Muscle of leg (tissue), 11 donors: Measurements from ENCODE around the gene ANKRD63. TPM values are rescaled to one million over a fixed set of nuclear protein-coding genes. Genes with fewer than 3 reads are reported as not detected.
A peak's percentile ranks its signal among the peaks of the same experiment; 100 is the strongest.

Experiments used
- DNase-seq: peaks from one replicate; pipeline ENCODE4 v3.0.0; 2013
- H3K27ac ChIP-seq: one replicate; pipeline ENCODE4 v1.5.1; 2013; ENCODE audit warnings: mild to moderate bottlenecking, low read length, control low read depth
- H3K27me3 ChIP-seq: one replicate; pipeline ENCODE4 v1.6.1; 2013; ENCODE audit warnings: low read length; ENCODE audit not compliant: control insufficient read depth, insufficient read depth
- H3K36me3 ChIP-seq: one replicate; pipeline ENCODE4 v1.6.1; 2013; ENCODE audit warnings: low read length; ENCODE audit not compliant: control insufficient read depth, insufficient read depth
- H3K4me1 ChIP-seq: one replicate; pipeline ENCODE4 v1.6.1; 2013; ENCODE audit warnings: low read length; ENCODE audit not compliant: control insufficient read depth, insufficient read depth
- H3K4me3 ChIP-seq: one replicate; pipeline ENCODE4 v1.5.1; 2013; ENCODE audit warnings: low read length, control low read depth
- H3K9me3 ChIP-seq: replicated peaks from 2 replicates; pipeline ENCODE4 v1.6.1; 2013; ENCODE audit warnings: low read depth, low read length; ENCODE audit not compliant: control insufficient read depth
- WGBS: methylation state at CpG from one replicate; pipeline ENCODE4 v1.1.5; 2013; ENCODE audit warnings: missing lambda C conversion rate; ENCODE audit not compliant: insufficient coverage; 5-methylcytosine and 5-hydroxymethylcytosine counted together
- polyA plus RNA-seq, 8 donors: library from polyadenylated mRNA; unstranded; fragments of 120-200 nt; gene quantifications; one replicate each; pipeline versions ENCODE4 v1.2.1 to v1.2.3, GENCODE V29; 2013; ENCODE audit warnings: inconsistent platforms in 1 of 8, low replicate concordance in 1 of 8; ENCODE audit not compliant: insufficient read length in 8 of 8, insufficient read depth in 1 of 8
- total RNA-seq: library from RNA; stranded (reverse); fragments of 120-200 nt; gene quantifications from one replicate; pipeline ENCODE4 v1.2.4, GENCODE V29; 2013

ANKRD63 gene
- total and polyA plus RNA-seq, 9 donors: 0.11 to 0.22 (median 0.16) TPM; not detected in 3

GRCh38 chr15:40325188-40325587 is 42.3 kb upstream of the ANKRD63 start:
- H3K4me3 ChIP-seq: no peak overlapping the region
- H3K27ac ChIP-seq: no peak overlapping the region
- DNase-seq: peak; percentile 44
- peaks cover 52% of the 10 kb centered on the region for H3K4me1 ChIP-seq
- WGBS: 67% methylated on average over 1 of the region's 2 CpGs
- no peaks in the 10 kb centered on the region for H3K9me3 ChIP-seq
- no peaks in the 10 kb centered on the region for H3K27me3 ChIP-seq
- H3K36me3 ChIP-seq: peaks cover 3% of the 10 kb centered on the region

DNA sequence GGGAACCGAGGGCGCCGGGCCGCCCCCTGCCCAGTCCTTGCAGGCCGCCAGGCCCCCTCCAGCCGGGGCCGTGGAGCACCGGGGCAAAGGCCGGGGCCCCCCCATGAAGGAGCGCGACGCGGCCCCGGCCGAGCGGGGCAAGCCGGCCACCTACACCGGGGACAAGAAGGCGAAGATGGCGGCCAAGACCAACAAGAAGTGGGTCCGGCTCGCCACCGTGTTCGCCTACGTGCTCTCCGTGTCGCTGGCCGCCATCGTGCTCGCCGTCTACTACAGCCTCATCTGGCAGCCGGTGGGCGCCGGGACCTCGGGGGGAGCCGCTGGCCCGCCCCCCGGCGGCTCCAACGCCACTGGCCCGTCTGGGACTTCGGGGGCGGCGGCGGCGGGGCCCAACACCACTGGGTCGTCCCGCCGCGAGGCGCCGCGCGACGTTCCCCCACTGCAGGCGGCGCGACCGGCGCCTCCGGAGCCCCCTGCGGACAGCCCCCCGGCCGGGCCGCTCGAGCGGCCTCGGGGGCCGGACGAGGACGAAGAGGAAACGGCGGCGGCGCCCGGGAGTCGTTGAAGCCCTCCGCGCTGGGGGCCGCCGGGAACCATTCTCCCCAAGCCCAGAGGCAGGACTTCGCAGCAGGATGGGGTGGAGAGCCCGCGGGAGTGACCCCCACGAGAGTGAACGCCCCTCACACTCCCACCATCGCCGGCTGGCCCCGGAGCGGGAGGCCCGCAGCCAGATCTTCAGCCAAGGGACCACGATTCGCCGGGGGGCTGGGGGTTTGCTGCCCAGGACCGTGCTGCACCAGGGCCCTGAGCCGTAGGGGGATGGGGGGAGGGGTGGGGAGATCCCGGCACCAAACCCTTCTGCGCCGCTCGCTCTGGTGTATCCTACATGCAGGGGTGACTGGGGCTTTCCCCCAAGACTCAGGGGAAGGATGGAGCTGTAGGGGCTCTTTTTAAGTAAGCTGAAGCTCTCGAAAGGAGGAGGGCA is 41.4 kb upstream of the ANKRD63 start:
- under 1% methylated on average over 91 of the region's 101 CpGs for WGBS
- H3K27ac ChIP-seq: peak overlapping the region; percentile 20
- H3K36me3 ChIP-seq: peaks cover 3% of the 10 kb centered on the region
- H3K9me3 ChIP-seq: no peaks in the 10 kb centered on the region
- H3K27me3 ChIP-seq: peaks cover under 1% of the 10 kb centered on the region
- peak overlapping the region; percentile 57 for H3K4me3 ChIP-seq
- no peak for DNase-seq
- peaks cover 45% of the 10 kb centered on the region for H3K4me1 ChIP-seq

- Histone ChIP-seq H3K4me3 (peak within 1 kb of the TSS; percentile 57), H3K27ac (peak within 1 kb of the TSS; percentile 82), H3K36me3 (peaks cover 3% of the 10 kb centered on the region), H3K4me1 (peaks cover 39% of the 10 kb centered on the region), H3K27me3 (peaks cover 2% of the 10 kb centered on the region), H3K9me3 (no peaks in the 10 kb centered on the region)
- DNase-seq: peak; percentile 97
- WGBS: under 1% methylated on average over 100 of the region's 103 CpGs
Measured at GRCh38 chr15:40323239-40323952, 40.5 kb upstream of the ANKRD63 start, which contains the start of gene INAFM2. Gene INAFM2, plus strand, starts transcription at chr15:40323692. Its CDS starts 364 bp downstream, at chr15:40324056.

DNA sequence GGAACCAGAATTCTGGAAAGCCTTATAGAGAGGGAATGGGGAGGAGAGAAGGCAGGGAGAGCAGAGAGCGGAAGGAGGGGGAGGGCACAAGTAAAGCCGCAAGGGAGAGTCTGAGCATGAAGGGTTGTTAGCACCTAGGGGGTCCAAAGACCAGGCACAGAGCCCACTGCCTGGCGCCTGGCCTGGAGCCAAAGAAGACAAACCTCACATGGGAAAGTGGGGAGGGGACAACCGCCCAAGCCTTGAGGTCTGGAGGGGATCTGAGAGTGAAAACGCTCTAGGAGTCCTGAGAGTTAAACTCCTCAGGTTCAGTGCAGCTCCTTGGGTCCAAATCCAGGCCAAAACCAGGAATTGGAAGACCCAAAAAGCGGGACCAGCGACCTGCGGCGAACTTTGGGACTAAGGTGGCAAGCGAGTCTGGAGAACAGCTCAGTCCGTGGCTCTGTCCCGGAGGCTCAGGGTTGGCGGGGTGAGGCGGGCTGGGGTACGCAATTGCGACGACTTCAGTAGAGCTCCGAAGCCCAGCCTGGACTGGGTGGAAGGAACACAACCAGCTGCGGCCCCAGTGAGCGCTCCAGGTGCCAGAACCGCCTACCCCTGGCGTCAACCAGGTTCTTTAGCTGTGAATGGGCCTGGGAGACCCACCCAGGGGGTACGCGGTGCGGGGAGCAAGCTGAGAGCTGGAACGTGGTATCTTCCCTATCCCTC is 39.8 kb upstream of the ANKRD63 start:
- Histone ChIP-seq H3K27ac (peak overlapping the region; percentile 82), H3K27me3 (peaks cover 3% of the 10 kb centered on the region), H3K36me3 (peaks cover 3% of the 10 kb centered on the region), H3K9me3 (no peaks in the 10 kb centered on the region), H3K4me1 (peaks cover 33% of the 10 kb centered on the region), H3K4me3 (peak overlapping the region; percentile 32)
- peak; percentile 53 for DNase-seq
- WGBS: 17% methylated on average over 25 of the region's 26 CpGs

DNA sequence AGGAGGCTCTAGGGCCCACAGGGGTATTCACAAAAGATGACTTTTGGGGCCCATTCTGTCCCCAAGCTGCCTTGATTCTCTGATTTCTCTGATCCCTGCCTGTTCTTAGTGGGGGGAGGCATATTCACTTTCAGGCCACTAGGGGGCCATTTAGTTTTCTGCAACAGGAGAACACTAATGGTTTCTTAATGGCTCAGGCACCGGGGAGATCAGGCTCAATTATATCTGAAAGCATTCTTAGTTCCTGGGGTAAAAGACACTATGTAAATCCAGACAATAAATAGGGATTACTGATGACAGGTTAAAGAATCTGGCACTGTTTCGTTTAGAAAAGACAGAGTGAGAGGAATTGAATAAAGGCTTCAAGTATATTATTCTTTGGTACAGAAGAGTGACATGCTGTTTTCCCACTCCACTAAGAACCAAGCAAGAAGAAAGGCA is 38.1 kb upstream of the ANKRD63 start:
- peak; percentile 76 for DNase-seq
- Histone ChIP-seq H3K4me3 (no peak overlapping the region), H3K36me3 (no peaks in the 10 kb centered on the region), H3K4me1 (peaks cover 19% of the 10 kb centered on the region), H3K27me3 (peaks cover 7% of the 10 kb centered on the region), H3K9me3 (no peaks in the 10 kb centered on the region), H3K27ac (no peak overlapping the region)
- WGBS: no CpG with 5 or more reads among the region's 2 CpGs

DNA sequence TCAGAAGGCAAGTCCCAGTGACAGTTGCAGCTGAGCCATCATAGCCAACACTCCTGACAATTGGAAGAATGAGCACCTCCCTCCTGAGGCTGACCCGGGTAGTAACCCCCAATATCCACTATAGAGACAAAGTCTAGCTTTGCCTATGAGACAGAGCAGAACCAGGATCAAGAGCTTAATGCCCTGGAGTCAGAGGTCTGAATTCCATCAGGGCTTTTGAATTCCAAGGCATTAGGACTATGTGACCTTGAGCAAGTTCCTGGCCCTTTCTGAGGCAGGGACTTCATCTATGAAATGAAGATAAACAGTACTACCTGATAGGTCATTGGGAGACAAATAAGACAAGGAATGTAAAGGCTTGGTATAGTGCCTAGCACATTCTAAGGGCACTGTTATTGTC is 37.5 kb upstream of the ANKRD63 start:
- Histone ChIP-seq H3K36me3 (no peaks in the 10 kb centered on the region), H3K27me3 (peaks cover 9% of the 10 kb centered on the region), H3K4me3 (no peak overlapping the region), H3K9me3 (no peaks in the 10 kb centered on the region), H3K4me1 (peaks cover 18% of the 10 kb centered on the region), H3K27ac (no peak overlapping the region)
- DNase-seq: no peak
- no CpG with 5 or more reads among the region's 1 CpG for WGBS

- Histone ChIP-seq H3K27me3 (peaks cover 27% of the 10 kb centered on the region), H3K36me3 (no peaks in the 10 kb centered on the region), H3K9me3 (no peaks in the 10 kb centered on the region), H3K4me1 (peaks cover 9% of the 10 kb centered on the region), H3K27ac (no peak overlapping the region), H3K4me3 (no peak overlapping the region)
- no peak for DNase-seq
- 50% methylated on average over 3 of the region's 4 CpGs for WGBS
Measured at GRCh38 chr15:40317580-40317979, 34.7 kb upstream of the ANKRD63 start.

DNA sequence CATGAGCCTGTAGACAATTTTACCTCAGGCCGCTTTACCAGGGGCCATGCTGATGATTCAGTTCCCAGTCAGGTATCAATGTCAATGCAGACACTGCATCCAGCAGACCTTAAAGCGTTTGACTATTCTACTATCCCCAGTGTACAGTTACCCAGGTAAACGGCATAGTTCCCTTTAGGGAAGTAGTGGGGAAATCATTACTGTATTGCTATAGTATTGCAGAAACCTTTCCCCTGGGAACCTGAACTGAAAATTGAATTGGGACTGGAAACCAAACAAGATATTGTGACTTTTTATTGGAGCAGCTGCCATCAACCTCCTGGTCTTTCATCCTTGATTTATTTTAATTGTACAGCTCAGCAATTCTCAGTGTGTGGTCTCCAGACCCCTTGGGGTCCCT is 34.1 kb upstream of the ANKRD63 start:
- no peak for DNase-seq
- WGBS: 75% methylated on average over 1 of the region's 3 CpGs
- no peaks in the 10 kb centered on the region for H3K36me3 ChIP-seq
- H3K27me3 ChIP-seq: peaks cover 30% of the 10 kb centered on the region
- H3K27ac ChIP-seq: no peak overlapping the region
- no peak overlapping the region for H3K4me3 ChIP-seq
- H3K9me3 ChIP-seq: no peaks in the 10 kb centered on the region
- H3K4me1 ChIP-seq: peaks cover 4% of the 10 kb centered on the region

DNA sequence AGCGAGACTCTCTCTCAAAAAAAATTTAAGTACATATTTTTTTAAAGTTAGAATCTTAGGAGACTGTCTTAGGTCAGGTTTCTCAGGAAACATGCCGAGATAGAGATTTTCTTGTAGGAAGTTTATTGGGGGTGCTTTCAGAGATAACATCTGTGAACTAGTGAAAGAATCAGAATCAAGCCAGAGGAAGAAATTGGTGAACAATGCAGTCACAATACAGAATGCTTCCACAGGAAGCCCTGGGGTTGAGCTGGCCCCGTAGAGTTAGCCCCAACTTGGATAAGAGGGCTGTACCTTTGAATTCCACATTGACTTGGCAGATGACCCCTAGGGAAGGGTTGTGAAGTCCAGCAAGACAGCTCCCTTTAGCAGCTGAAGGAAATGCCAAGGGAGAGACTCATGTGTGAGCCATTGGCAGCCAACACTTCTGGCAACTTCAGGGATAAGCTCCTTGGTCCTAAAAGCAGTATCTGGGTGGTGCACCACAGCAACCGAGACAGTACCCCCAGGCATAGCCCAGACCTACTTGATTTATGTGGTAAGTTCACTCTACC is 31.9 kb upstream of the ANKRD63 start:
- Histone ChIP-seq H3K27me3 (peaks cover 37% of the 10 kb centered on the region), H3K36me3 (no peaks in the 10 kb centered on the region), H3K9me3 (no peaks in the 10 kb centered on the region), H3K4me1 (peaks cover 4% of the 10 kb centered on the region), H3K4me3 (no peak overlapping the region), H3K27ac (no peak overlapping the region)
- DNase-seq: no peak
- WGBS: 69% methylated on average over 2 of the region's 4 CpGs
